ENCODE results near the gene ACSF2. TPM values are rescaled to one million over a fixed set of nuclear protein-coding genes. Genes with fewer than 3 reads are reported as not detected.
A peak's percentile ranks its signal among the peaks of the same experiment; 100 is the strongest.

The ACSF2 gene
- 25.4 and 28.1 TPM in 2 replicates for total RNA-seq
- long read RNA-seq, transcript ACSF2-201 (16 exons, 2,235 nt) = major isoform, 39 of 63 reads
- long read RNA-seq, partial matches to known transcripts = 8 of 63 reads
- long read RNA-seq, other reads (novel, unspliced or antisense) = 16 of 63 reads

- no peaks in the 10 kb centered on the region for H3K27me3 Mint-ChIP-seq (ENCODE audit: unreplicated experiment)
- H3K9me3 Mint-ChIP-seq (ENCODE audit: unreplicated experiment) = no peaks in the 10 kb centered on the region
- TF ChIP-seq CTCF (IDR thresholded peaks at IDR 0.05) = no peak
- no peaks in the 10 kb centered on the region for H3K36me3 Mint-ChIP-seq (ENCODE audit: unreplicated experiment)
- H3K4me1 Mint-ChIP-seq (ENCODE audit: unreplicated experiment) = peaks cover 36% of the 10 kb centered on the region
- no peak for DNase-seq (ENCODE audit: extremely low spot score, unreplicated experiment)
- peak within 1 kb of the TSS; percentile 76 for H3K4me3 Mint-ChIP-seq (ENCODE audit: unreplicated experiment)
- peak within 1 kb of the TSS; percentile 83 for H3K27ac Mint-ChIP-seq (ENCODE audit: unreplicated experiment)
Measured at GRCh38 chr17:50425682-50426471, at the start of gene ACSF2. TSS of gene ACSF2 (plus strand) at chr17:50426218. CDS start at chr17:50426262, 44 bp downstream.

GRCh38 chr17:50379351-50380132 lies 46.5 kb upstream of the ACSF2 start:
- no peak overlapping the region for H3K27ac Mint-ChIP-seq (ENCODE audit: unreplicated experiment)
- DNase-seq (ENCODE audit: extremely low spot score, unreplicated experiment) = no peak
- peaks cover 19% of the 10 kb centered on the region for H3K36me3 Mint-ChIP-seq (ENCODE audit: unreplicated experiment)
- no peak overlapping the region for H3K4me3 Mint-ChIP-seq (ENCODE audit: unreplicated experiment)
- H3K4me1 Mint-ChIP-seq (ENCODE audit: unreplicated experiment) = no peaks in the 10 kb centered on the region
- TF ChIP-seq CTCF (IDR thresholded peaks at IDR 0.05) = no peak
- no peaks in the 10 kb centered on the region for H3K27me3 Mint-ChIP-seq (ENCODE audit: unreplicated experiment)
- no peaks in the 10 kb centered on the region for H3K9me3 Mint-ChIP-seq (ENCODE audit: unreplicated experiment)

GRCh38 chr17:50380369-50381259 lies 45.4 kb upstream of the ACSF2 start:
- Mint-ChIP-seq H3K4me1 (ENCODE audit: unreplicated experiment) (peaks cover 2% of the 10 kb centered on the region), H3K36me3 (ENCODE audit: unreplicated experiment) (peaks cover 30% of the 10 kb centered on the region), H3K9me3 (ENCODE audit: unreplicated experiment) (no peaks in the 10 kb centered on the region), H3K27me3 (ENCODE audit: unreplicated experiment) (no peaks in the 10 kb centered on the region), H3K4me3 (ENCODE audit: unreplicated experiment) (no peak overlapping the region), H3K27ac (ENCODE audit: unreplicated experiment) (peak overlapping the region; percentile 7)
- TF ChIP-seq CTCF (IDR thresholded peaks at IDR 0.05) = no peak
- no peak for DNase-seq (ENCODE audit: extremely low spot score, unreplicated experiment)

GRCh38 chr17:50381260-50381815 lies 44.7 kb upstream of the ACSF2 start:
- peak overlapping the region; percentile 7 for H3K27ac Mint-ChIP-seq (ENCODE audit: unreplicated experiment)
- no peaks in the 10 kb centered on the region for H3K9me3 Mint-ChIP-seq (ENCODE audit: unreplicated experiment)
- peaks cover 8% of the 10 kb centered on the region for H3K4me1 Mint-ChIP-seq (ENCODE audit: unreplicated experiment)
- H3K4me3 Mint-ChIP-seq (ENCODE audit: unreplicated experiment) = no peak overlapping the region
- no peaks in the 10 kb centered on the region for H3K27me3 Mint-ChIP-seq (ENCODE audit: unreplicated experiment)
- no peak for TF ChIP-seq CTCF (IDR thresholded peaks at IDR 0.05)
- H3K36me3 Mint-ChIP-seq (ENCODE audit: unreplicated experiment) = peaks cover 33% of the 10 kb centered on the region
- DNase-seq (ENCODE audit: extremely low spot score, unreplicated experiment) = no peak
